PC-9 (cell line): ENCODE results near the gene APC. TPM values are rescaled to one million over a fixed set of nuclear protein-coding genes. Genes with fewer than 3 reads are reported as not detected.

Experiments used
- Bru-seq: library from RNA; stranded (reverse); fragments of 400-500 nt; gene quantifications from one replicate; lab custom pipeline; 2021; lab: Mats Ljungman, UMichigan
- BruChase-seq, 2 experiments: library from RNA; stranded (reverse); fragments of 400-500 nt; gene quantifications; one replicate each; lab custom pipeline; 2021; lab: Mats Ljungman, UMichigan
- BruUV-seq: library from RNA; stranded (reverse); fragments of 400-500 nt; replicated peaks from 2 replicates; lab custom pipeline; 2021; lab: Mats Ljungman, UMichigan
- CTCF ChIA-PET: fragments of 300-600 bp; sonication (Branson Sonifier 250); formaldehyde crosslinking; loops from one replicate; lab custom pipeline; 2022; ENCODE audit warnings: antibody characterized with exemption; lab: Charles Lee
- POLR2A ChIA-PET: fragments of 300-600 bp; sonication (Branson Sonifier 250); formaldehyde crosslinking; loops from one replicate; lab custom pipeline; 2022; ENCODE audit warnings: antibody characterized with exemption; ENCODE audit not compliant: unreplicated experiment; lab: Charles Lee
- DNase-seq, 2 experiments: peaks; one replicate each; pipeline versions ENCODE4 v3.0.0 to v3.0.0-alpha.2; 2015 to 2022; ENCODE audit warnings: mixed read lengths in 1 of 2
- H2AFZ ChIP-seq: fragments of 200-600 bp; sonication (generic); 2 replicates; pipeline ENCODE4 v1.8.1; 2017; ENCODE audit warnings: antibody characterized with exemption
- H3F3A ChIP-seq: fragments of 200-600 bp; sonication (generic); 2 replicates; pipeline ENCODE4 v1.8.1; 2017; ENCODE audit warnings: antibody characterized with exemption, mild to moderate bottlenecking, low read depth; ENCODE audit not compliant: insufficient read depth
- H3K27ac ChIP-seq: fragments of 200-600 bp; sonication (generic); 2 replicates; pipeline ENCODE4 v1.6.1; 2016; ENCODE audit warnings: mixed run types
- H3K27me3 ChIP-seq: fragments of 200-600 bp; sonication (generic); 2 replicates; pipeline ENCODE4 v1.6.1; 2016; ENCODE audit warnings: low read depth, mixed run types; ENCODE audit not compliant: insufficient read depth
- H3K36me3 ChIP-seq: fragments of 200-600 bp; sonication (generic); 2 replicates; pipeline ENCODE4 v1.6.1; 2016; ENCODE audit warnings: low read depth, mixed run types
- H3K4me1 ChIP-seq: fragments of 200-600 bp; sonication (generic); replicated peaks from 2 replicates; pipeline ENCODE4 v1.6.1; 2016; ENCODE audit warnings: mixed run types; ENCODE audit not compliant: insufficient read depth
- H3K4me2 ChIP-seq: fragments of 200-600 bp; sonication (generic); 2 replicates; pipeline ENCODE4 v1.6.1; 2017; ENCODE audit warnings: mixed run types
- H3K4me3 ChIP-seq: fragments of 200-600 bp; sonication (generic); 2 replicates; pipeline ENCODE4 v1.6.1; 2016; ENCODE audit warnings: mixed run types
- H3K79me2 ChIP-seq: fragments of 200-600 bp; sonication (generic); 2 replicates; pipeline ENCODE4 v1.6.1; 2017; ENCODE audit warnings: low read depth, mixed run types
- H3K9me2 ChIP-seq: fragments of 200-600 bp; sonication (generic); 2 replicates; pipeline ENCODE4 v1.8.1; 2017; ENCODE audit warnings: mild to moderate bottlenecking; ENCODE audit not compliant: insufficient read depth
- H3K9me3 ChIP-seq: fragments of 200-600 bp; sonication (generic); 2 replicates; pipeline ENCODE4 v1.8.1; 2016; ENCODE audit warnings: low read depth; ENCODE audit not compliant: insufficient read depth
- H4K20me1 ChIP-seq: fragments of 200-600 bp; sonication (generic); 2 replicates; pipeline ENCODE4 v1.8.1; 2017; ENCODE audit not compliant: insufficient read depth
- CTCF ChIP-seq: fragments of 200-600 bp; sonication (generic); conservative IDR thresholded peaks from 2 replicates; pipeline ENCODE4 v1.6.1; 2017; ENCODE audit warnings: mixed run types, antibody characterized with exemption, mild to moderate bottlenecking, moderate library complexity
- EZH2 ChIP-seq: fragments of 200-600 bp; sonication (generic); IDR thresholded peaks from 2 replicates; pipeline ENCODE4 v1.8.0; 2017; ENCODE audit warnings: antibody characterized with exemption, low read depth
- intact Hi-C: fragments of 100-400 bp; cut with micrococcal nuclease; formaldehyde crosslinking; loops from one replicate; pipeline ENCODE4 v1.10.0; 2022; ENCODE audit not compliant: unreplicated experiment
- long read RNA-seq: library from polyadenylated mRNA; stranded (forward); transcript quantifications from one replicate; pipeline ENCODE4 v2.0.0, GENCODE V29; 2022
- total RNA-seq: library from RNA; stranded (reverse); gene quantifications from 2 replicates; pipeline ENCODE4 v1.2.3, GENCODE V29; 2021

APC gene
- 22.9 and 23.5 TPM in 2 replicates for total RNA-seq
- Bru-seq, nascent RNA = percentile 71 among the genes with signal in this experiment
- BruChase-seq, experiment 1, labeled RNA remaining after a 2-hour chase = percentile 67 among the genes with signal in this experiment
- BruChase-seq, experiment 2, labeled RNA remaining after a 6-hour chase = percentile 72 among the genes with signal in this experiment
- long read RNA-seq, partial matches to known transcripts = 0 of 2 reads
- long read RNA-seq, other reads (novel, unspliced or antisense) = 2 of 2 reads

GRCh38 chr5:112737463-112738190 lies at the start of gene APC:
TSS of gene APC (plus strand) at chr5:112737885. CDS start at chr5:112754891, 17,006 bp downstream.
- no peaks in the 10 kb centered on the region for H3K36me3 ChIP-seq
- no peaks in the 10 kb centered on the region for H3K9me3 ChIP-seq
- peak within 1 kb of the TSS; percentile 87 for H2AFZ ChIP-seq
- intact Hi-C loops = no loop called here
- CTCF ChIA-PET = no interaction called here
- no peaks in the 10 kb centered on the region for H3K27me3 ChIP-seq
- POLR2A ChIA-PET = no interaction called here
- H3F3A ChIP-seq = no peaks in the 10 kb centered on the region; the same call in none of the 2 replicates
- H4K20me1 ChIP-seq = no peaks in the 10 kb centered on the region
- peak within 1 kb of the TSS; percentile 89 for H3K4me3 ChIP-seq
- H3K27ac ChIP-seq = no peak within 1 kb of the TSS
- peak within 1 kb of the TSS; percentile 97 for H3K4me2 ChIP-seq
- no peaks in the 10 kb centered on the region for H3K9me2 ChIP-seq
- peak; percentile 71 to 73 for DNase-seq
- H3K4me1 ChIP-seq = peaks cover 8% of the 10 kb centered on the region; the same call in 1 of the 2 replicates
- H3K79me2 ChIP-seq = 0 out of 2 replicates have a peak, but pooled peaks cover 7% of the 10 kb centered on the region
- no TSS peak for BruUV-seq
- TF ChIP-seq EZH2 (no peak), CTCF (no peak)

- Histone ChIP-seq H3K9me2 (no peaks in the 10 kb centered on the region), H4K20me1 (no peaks in the 10 kb centered on the region), H2AFZ (no peak overlapping the region), H3K27me3 (no peaks in the 10 kb centered on the region), H3F3A (no peaks in the 10 kb centered on the region), H3K36me3 (no peaks in the 10 kb centered on the region), H3K4me2 (no peak overlapping the region), H3K4me1 (no peaks in the 10 kb centered on the region), H3K4me3 (no peak overlapping the region), H3K27ac (no peak overlapping the region), H3K9me3 (no peaks in the 10 kb centered on the region), H3K79me2 (no peaks in the 10 kb centered on the region)
- DNase-seq = no peak
- ChIA-PET POLR2A (no interaction called here), CTCF (interaction anchor here (0.5 to 0.7 kb wide), 2 partner anchors 41 to 68 kb away, joined by 3 read pairs; no protein-coding TSS in a partner anchor)
- intact Hi-C loops = no loop called here
- no peak for TF ChIP-seq CTCF
- TF ChIP-seq EZH2 = no peak
- no TSS peak for BruUV-seq
These were observed 48.4 kb upstream of the APC start for GRCh38 chr5:112689155-112689909.

DNA sequence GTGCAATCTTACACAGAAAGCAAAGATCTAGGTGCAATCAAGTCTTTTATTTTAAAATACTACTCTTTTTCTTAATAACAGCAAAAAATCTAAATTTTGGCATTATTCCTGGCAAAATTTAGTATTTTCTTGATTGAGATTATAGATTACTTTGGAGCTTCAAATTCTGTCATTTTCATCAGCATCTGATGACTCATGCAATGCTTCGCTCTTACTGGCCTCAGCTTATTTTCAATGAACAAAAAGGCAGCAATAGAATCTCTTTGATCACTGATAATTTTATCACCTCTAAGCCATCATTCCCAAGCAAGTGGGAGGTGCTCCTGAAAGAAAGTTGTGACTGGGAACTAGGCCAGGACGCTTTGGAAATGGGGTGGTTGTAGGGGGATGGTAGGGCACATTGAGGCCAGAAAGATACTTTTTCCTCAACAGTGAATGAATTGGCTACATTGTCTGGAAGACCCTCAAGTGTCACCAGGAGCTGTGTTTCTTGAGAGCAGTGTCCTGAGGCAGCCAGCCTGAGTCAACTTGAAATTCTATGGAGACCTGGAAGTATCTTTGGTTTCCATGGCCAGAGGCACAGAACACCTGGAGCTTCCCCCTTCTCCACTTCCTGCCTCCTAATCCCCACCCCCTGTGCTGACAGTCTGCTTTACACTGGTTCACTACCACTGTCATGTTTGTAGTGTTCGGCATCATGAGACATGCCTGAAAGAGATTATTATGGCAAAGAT lies 46.9 kb upstream of the APC start:
- Histone ChIP-seq H2AFZ (no peak overlapping the region), H3K4me3 (no peak overlapping the region), H3K27ac (no peak overlapping the region), H4K20me1 (no peaks in the 10 kb centered on the region), H3K36me3 (no peaks in the 10 kb centered on the region), H3K4me1 (no peaks in the 10 kb centered on the region), H3K9me3 (no peaks in the 10 kb centered on the region), H3K4me2 (no peak overlapping the region), H3K79me2 (no peaks in the 10 kb centered on the region), H3F3A (no peaks in the 10 kb centered on the region), H3K27me3 (no peaks in the 10 kb centered on the region), H3K9me2 (no peaks in the 10 kb centered on the region)
- TF ChIP-seq CTCF (no peak), EZH2 (no peak)
- no TSS peak for BruUV-seq
- no peak for DNase-seq
- ChIA-PET POLR2A (no interaction called here), CTCF (no interaction called here)
- intact Hi-C loops = loop anchor here (1.0 to 5.0 kb wide), 2 partner anchors 67 to 917 kb away; no protein-coding TSS in a partner anchor
